Stimulated activated CD4-positive, alpha-beta T cell treated with anti-CD3 and anti-CD28 coated beads, Interleukin-15, amount 100 ng/mL, for 24 hours (primary cell): ENCODE results near the gene LSP1.

Experiments used
- DNase-seq: peaks from one replicate; pipeline ENCODE4 v3.0.0-alpha.2; 2020

Gene LSP1

DNA sequence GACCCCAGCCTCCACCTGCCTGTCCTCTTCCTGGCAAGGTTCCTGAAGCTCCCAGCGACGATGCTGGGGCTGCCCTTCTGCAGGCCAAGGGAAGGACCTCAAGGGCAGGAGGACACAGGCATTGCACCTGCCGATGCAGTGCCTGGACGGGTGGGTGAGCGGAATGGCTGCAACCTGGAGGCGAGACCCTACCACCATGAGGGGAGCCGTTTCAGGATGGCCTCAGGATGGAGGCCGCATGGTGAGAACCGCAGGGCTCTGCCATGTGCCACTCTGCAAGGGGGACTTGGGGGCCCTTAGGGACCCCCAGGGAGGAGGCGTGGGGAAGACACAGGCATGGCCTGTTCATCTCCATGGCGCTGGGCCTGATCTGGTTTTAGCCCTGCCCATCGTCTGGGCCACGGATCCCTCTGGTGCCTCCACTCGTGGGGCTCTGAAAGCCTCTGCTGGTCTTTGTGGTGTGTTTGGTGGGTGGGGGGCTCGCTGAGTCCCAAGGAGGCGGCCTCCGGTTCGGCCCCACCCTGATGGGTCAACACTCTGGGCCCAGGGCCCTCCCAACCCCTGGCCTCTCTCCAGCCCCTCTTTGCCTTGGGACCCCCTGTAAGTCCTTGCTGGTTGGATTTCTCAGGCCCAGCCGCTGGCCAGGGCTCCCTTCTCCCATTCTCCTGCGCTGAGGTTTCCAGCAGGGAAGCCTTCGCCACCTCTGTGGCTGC lies 1.3 kb upstream of the LSP1 start:
- DNase-seq: no peak

DNA sequence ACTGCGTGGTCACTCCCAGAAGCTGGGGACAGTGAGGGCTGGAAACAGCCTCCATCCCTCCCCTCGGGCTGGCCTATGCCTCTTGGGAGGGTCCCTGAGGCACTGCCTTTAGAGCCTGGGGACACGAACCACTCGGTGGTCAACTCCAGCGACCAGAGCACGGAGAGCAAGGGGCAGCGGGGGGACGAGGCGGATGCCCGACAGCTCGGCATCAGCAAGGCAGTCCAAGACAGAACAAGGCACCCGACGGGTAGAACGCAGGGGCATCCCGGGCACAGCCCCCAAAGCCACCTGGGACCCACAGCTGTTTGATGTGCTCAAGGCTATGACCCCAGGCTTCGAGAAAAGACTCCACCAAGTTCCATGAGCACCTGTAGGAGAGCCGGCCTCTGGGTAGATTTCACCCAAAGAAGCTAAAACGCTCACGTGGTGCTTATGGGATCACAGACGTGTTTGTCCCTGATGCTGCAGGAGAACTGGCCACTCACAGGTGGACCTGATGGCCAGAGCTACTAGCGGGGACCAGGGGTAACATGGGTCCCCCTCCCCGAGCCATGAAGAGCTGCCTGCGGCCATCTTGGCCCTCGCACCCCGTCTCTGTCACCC lies 510 bp upstream of the LSP1 start:
- no peak for DNase-seq

DNA sequence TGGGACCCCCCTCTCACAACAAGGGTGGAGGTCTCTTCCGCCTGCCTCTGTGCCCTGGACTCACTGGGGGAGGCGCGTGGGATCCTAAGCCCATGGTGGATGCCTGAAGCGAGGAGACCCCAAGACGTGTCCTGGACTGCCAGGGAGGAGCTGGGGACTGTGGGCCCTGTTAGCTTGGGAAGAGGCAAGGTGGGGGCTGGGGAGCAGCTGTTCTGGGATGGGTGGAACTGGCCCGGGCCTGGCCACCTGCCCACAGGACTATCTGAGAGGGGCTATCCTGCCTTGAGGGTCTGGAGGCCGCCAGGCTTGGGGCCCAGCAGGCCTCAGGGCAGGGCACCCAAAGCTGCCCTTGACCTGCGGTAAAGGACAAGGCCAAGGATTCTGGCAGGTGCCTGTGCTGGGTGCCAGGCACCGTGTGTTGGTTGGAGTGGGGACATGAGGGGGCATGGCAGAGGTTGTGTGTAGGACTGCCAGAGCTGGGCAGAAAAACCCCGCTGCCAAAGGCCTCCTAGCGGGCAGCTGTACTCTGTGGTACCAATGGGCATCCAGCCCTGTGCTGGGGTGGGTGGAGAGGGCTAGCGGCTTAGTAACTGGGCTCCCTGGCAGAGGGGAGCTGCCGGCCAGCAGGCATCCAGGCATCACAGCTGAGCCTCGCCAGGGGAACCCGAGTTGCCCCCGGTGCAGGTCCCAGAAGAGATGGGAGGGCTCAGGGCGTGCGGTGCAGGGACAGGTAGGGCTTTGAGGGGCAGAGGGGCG lies 670 bp downstream of the LSP1 start:
- DNase-seq: peak; percentile 42

DNA sequence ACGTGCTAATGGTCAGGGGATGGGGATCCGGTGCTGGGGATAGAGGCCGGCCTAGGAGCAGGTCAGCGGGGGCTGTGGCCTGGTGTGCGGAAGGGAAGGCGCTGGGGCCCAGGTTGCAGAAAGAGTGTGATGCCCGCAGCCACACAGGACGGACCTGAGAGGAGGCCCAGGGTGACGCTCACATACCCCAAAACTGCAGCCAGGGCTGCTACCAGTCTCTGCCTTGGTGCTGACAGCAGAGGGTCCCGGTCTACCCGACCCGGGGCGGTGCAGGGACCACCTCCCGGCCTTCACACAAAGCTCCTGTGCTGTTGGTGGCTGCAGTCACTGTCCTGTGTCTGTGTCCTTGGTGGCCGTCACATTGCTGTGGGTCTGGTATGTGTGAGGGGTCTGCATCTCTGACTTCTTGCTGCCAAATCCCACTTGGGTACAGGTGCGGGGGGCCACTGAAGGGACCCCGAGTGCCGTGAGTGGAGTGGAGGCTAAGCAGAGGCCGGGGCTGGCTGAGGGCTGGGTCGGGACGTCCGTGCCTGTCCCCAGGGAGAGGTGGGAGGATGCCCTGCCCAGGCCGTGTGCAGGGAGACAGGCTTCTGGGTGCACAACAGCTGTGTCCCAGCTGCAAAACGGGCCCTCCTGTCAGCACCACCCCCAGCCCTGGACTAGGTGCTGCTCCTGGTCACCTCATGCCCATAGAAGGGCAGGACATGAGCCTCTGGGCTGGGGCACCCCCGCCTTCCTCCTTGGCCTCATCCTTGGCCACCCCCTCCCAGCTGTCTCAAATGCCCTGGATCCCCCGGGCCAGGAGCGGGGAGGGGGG lies 1.5 kb downstream of the LSP1 start:
- peak; percentile 26 for DNase-seq

- DNase-seq: peak; percentile 68
Measured at GRCh38 chr11:1854949-1855885, 2.3 kb downstream of the LSP1 start.

- DNase-seq: no peak
Measured at GRCh38 chr11:1855886-1856265, 3.0 kb downstream of the LSP1 start.

DNA sequence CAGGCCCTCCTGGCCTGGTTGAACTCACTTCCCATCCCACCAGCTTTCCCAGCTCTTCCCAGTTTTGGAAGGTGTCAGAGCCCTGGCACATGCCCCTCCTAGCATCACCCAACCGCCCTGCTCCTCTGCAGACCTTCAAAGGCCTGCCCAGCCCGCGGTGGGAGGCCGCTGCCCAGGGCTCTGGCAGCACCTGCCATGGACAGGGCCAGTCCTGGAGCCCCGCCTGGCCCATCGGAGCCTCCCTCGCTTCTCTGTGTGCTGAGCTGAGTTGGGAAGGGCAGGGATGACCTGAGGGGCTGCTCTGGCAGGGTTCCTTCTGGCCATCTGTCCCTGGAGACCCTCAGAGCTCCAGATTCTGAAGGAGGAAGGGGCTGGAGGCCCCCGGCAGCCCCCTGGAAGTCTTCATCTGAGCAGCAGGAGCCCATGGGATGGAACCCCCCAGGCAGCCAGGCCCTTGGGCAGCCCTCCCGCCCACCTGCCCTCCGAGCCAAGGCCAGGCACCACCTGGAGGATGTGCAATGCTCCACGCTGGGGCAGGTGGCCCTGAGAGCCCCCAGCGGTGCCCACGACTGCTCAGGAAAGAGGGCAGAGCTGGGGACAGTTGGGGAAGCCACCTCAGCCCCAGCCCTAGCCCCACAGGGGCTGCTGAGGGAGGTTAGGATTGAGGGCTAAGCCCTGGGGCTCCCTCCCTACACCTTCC lies 3.6 kb downstream of the LSP1 start:
- no peak for DNase-seq

GRCh38 chr11:1857064-1857463 lies 4.2 kb downstream of the LSP1 start:
- no peak for DNase-seq

DNA sequence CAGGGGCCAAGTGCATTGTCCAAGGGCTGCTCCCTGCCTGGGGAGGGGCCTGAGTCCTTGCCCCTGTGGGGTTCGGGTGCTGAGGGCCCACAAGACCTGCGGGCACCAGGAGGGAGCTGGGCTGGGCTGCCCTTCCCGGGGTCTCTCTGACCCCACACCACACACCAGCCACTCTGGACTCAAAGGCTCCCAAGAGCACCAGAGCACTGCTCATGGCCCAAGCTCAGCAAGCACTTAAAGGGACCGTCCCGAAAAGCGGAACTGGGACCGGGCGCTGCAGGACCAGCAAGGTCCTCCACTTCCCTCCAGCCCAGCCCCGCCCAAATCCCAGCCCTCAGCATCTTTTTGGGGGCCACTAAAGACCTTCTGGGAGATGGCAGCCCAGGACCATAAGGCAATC lies 5.3 kb downstream of the LSP1 start:
- DNase-seq: no peak

DNA sequence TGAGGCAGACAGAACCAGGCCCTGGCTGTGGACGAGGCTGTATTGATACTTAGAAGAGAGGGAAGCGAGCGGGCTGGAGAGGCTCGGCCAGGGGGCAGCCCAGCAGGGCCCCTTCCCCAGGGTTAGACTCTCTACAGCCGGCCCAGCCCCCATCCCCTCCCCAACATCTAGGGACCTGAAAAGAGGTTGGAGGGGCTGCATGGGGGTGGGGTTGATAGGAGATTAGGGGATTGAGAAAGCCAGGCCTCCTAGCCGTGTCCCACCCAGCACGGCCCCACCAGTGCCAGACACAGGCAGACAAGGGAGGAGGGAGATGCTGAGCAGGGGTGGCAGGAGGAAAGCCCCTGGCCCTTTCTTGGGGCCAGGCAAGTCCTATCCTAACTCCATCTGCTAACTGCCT lies 5.7 kb downstream of the LSP1 start:
- no peak for DNase-seq

DNA sequence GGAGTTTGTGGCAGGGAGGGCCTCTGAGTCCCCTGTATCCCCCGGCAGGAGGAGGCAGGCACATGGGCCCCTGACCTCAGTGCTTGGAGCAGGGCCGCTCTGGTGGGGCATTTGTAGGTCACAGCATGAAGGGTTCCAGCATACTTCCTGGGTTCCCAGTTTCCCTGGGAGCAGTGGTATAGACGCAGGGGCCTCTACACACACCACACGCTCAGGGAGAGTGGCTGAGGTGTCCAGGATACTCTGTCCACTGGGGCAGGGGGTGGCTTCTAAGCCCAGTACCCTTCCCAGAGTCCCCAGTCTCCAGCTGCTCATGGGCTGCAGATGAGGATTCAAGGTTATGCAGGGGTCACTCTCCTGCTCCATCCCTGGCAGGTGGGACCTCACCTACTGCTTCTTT lies 6.1 kb downstream of the LSP1 start:
- DNase-seq: no peak

DNA sequence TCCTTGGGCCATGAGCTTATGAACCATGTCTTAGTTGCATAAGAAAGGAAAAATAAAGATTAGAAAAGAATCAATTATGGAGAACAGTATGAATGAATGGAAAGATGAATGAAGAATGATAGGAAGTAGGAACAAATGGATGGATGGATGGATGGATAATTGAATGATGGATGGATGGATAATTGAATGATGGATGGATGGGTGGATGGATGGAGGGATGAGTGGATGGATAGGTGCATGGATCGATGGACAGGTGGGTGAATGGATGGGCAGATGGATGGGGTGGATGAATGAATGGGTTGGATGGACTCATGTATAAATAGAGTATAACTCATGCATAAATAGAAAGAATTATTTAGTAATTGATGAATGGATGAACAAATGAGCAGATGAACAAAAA lies 7.2 kb downstream of the LSP1 start:
- no peak for DNase-seq

DNA sequence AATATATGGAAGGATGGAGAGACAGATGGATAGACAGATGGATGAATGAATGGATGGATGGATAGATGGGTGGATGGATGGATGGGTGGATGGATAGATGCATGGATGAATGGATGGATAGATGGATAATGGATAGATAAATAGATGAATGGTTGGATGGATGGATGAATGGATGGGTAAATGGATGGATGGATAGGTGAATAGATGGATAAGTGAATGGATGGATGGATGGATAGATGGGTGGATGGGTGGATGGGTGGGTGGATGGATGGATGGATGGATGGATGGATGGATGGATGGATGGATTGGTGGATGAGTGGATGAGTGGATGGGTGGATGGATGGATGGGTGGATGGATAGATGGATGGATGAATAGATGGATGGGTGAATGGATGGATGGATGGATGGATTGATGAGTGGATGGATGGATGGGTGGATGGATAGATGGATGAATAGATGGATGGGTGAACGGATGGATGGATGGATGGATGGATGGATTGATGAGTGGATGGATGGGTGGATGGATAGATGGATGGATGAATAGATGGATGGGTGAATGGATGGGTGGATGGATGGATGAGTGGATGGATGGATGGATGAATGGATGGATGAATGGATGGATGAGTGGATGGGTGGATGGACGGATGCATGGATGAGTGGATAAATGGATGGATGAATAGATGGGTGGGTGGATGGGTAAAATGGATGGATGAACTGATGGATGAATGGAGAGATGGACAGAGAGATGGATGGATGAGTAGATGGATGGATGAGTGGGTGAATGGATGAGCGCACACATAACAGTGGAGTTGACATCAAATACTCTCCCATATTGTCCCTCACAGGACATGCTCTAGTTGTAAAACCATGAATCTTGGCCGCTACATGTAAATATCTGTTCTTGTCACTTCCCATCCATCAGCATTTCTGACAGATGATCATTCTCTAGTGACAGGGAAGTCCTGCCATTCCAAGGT lies 8.8 kb downstream of the LSP1 start:
- DNase-seq: no peak

GRCh38 chr11:1862588-1863351 lies 9.9 kb downstream of the LSP1 start:
- DNase-seq: no peak

DNA sequence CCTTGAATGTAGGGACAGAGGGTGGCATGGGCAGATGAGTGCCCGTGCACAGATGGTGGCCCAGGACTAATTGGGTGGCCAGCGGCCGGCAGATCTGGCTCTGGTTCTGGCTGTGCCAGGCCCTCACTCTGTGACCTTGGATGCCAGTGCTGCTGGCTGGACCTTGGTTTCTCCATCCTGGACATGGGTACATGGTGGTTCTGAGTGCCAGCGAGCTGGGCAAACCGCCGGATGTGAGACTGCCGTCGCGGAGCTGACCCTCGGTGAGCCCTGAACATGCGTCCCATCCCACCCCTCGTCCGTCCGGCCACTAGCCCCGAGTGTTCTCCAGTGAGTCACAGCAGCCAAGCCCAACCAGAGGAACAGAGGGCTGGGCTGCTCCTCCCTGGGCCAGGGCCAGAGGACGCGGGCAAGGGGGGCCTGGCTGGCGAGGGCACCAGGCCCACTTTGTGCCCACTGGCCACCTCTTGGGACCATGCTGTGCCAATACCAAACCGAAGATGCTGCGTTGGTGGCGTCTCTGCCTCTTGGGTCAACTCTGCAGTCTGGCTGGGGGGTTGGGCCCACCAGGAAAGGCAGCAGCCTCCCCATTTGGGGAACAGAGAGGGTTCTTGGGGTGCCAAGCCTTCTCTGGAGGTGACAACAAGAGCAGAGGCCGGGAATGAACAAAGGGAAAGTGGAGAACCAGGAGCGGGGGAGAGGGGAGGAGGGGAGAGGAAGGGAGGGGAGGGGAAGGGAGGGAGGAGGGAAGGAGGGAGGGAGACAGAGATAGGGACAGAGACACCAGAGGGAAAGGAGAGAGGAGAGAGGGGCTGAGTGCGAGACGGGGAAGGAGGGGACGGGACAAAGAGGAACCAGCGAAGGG lies 10.7 kb downstream of the LSP1 start:
- DNase-seq: no peak

DNA sequence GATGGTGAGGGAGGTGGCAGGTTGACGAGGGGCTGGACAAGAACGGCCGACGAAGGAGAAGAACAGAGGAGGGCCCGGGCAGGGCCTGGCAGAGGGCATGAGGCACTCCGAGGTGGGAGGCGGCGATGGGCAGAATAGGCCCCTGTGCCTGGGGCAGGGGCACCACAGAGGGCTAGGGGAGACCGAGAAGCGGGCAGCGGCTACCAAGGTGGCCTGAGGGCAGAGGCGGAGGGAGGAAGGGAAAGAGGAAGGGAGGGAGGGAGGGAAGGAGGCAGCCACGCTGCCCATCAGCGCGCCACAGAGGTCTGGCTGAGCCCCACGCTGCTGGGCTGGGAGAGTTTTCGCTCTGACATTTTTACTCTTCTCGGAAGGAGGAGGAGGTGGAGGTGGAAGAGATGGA lies 11.3 kb downstream of the LSP1 start:
- DNase-seq: no peak

DNA sequence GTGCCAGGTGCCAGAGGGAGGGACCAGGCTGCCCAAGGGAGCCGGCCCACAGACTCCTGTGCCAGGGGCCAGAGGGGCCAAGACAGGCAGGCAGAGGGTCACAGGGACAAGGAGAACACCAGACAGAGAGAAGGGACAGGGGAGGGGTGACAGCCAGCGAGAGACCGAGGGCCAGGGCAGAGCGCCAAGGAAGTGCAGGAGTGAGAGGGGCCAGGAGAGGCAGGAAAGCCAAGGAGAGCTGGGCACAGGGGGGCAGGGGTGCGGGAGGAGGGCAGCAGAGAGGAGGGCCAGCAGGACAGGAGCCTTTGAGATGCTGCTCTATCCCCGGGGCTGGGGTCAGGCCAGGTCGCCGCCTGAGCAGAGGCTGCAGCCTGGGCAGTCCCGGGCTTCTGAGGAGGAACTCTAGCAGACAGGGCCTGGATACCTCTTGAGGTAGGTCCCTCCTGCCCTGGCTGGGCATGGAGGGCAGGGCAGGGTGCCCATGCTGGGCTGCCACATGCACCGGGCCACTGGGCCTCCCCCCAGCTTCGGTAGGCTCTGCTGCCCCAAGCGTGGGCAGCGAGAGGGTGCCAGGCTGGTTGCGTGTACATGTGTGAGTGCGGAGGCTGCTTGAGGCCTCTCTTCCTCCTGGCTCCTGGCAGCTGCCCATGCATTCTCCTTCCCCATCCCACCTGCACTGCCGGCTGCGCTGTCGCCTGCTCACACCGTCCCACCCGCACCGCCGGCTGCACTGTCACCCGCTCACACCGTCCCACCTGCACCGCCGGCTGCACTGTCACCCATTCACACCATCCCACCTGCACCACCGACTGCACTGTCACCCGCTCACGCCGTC lies 12.2 kb downstream of the LSP1 start:
- DNase-seq: no peak

- DNase-seq: no peak
Measured at GRCh38 chr11:1866226-1866625, 13.3 kb downstream of the LSP1 start.
